OCI-LY3 (cell line): Measurements from ENCODE around the gene NDUFB2.

Experiments
- EZH2phosphoT487 ChIP-seq: fragments of 200-600 bp; shearing (Covaris generic); IDR thresholded peaks from 2 replicates; pipeline ENCODE4 v1.6.1; 2018; ENCODE audit warnings: antibody characterized with exemption, mixed run types, low read depth
- TF ChIP-seq, protein P1 (sequence below): fragments of 200-600, 300-600 bp; sonication (generic); IDR thresholded peaks from 2 replicates; pipeline ENCODE4 v1.5.1; 2014; ENCODE audit warnings: antibody characterized with exemption, low read length, low read depth

DNA sequence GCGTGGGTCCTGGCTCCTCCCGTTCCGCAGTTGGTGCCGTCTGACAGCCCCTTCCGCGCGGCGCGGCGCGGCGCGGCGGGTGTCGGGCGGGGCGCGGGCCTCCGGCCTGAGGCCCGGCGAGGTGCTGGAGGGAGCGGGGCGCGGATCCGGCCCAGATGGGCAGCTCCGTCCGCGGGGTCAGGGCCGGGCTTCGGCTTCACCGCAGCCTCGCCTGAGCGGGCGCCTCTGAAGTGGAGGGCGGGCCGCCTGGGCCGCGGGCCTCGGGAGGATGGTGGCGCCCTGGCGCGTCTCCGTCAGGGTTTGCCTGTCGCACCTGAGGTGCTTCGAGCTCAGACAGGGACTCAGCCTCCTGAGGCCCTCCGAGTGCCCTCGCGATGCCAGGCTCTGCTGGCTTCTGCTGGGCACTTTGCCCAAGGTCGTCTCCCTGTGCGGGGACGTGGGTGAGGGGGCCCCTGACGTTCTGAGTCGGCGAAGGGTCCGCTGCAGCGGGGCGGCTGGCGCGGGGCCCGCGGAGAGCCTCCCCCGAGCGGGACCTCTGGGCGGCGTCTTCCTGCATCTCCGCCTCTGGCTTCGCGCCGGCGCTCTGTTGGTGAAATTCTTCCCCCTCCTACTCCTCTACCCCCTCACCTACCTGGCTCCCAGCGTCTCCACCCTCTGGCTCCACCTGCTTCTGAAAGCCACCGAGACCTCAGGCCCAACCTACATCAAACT lies 23.3 kb upstream of the NDUFB2 start:
- TF ChIP-seq, protein P1, sequence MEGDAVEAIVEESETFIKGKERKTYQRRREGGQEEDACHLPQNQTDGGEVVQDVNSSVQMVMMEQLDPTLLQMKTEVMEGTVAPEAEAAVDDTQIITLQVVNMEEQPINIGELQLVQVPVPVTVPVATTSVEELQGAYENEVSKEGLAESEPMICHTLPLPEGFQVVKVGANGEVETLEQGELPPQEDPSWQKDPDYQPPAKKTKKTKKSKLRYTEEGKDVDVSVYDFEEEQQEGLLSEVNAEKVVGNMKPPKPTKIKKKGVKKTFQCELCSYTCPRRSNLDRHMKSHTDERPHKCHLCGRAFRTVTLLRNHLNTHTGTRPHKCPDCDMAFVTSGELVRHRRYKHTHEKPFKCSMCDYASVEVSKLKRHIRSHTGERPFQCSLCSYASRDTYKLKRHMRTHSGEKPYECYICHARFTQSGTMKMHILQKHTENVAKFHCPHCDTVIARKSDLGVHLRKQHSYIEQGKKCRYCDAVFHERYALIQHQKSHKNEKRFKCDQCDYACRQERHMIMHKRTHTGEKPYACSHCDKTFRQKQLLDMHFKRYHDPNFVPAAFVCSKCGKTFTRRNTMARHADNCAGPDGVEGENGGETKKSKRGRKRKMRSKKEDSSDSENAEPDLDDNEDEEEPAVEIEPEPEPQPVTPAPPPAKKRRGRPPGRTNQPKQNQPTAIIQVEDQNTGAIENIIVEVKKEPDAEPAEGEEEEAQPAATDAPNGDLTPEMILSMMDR: 0 out of 2 replicates have a peak, but pooled peaks have one; percentile 11
- TF ChIP-seq EZH2phosphoT487: no peak
